Esophagus squamous epithelium (tissue), 4 donors: ENCODE results near the gene KLHL21.

Experiments used
- POLR2A ChIP-seq, 4 donors: fragments of 450-650 bp; IDR thresholded peaks; one replicate each; pipeline ENCODE4 v1.6.1; 2017; ENCODE audit warnings: antibody characterized with exemption in 4 of 4, mild to moderate bottlenecking in 4 of 4, moderate library complexity in 3 of 4
- TF ChIP-seq, protein P1 (sequence below), 6 experiments: fragments of 450-650 bp in 4 of 6; fragments of 200-600 bp in 2 of 6; sonication (generic) in 2 of 6; IDR thresholded peaks; one replicate each; pipeline ENCODE4 v1.5.1; 2016 to 2019; ENCODE audit warnings: antibody characterized with exemption in 6 of 6, mild to moderate bottlenecking in 4 of 6, moderate library complexity in 4 of 6

DNA sequence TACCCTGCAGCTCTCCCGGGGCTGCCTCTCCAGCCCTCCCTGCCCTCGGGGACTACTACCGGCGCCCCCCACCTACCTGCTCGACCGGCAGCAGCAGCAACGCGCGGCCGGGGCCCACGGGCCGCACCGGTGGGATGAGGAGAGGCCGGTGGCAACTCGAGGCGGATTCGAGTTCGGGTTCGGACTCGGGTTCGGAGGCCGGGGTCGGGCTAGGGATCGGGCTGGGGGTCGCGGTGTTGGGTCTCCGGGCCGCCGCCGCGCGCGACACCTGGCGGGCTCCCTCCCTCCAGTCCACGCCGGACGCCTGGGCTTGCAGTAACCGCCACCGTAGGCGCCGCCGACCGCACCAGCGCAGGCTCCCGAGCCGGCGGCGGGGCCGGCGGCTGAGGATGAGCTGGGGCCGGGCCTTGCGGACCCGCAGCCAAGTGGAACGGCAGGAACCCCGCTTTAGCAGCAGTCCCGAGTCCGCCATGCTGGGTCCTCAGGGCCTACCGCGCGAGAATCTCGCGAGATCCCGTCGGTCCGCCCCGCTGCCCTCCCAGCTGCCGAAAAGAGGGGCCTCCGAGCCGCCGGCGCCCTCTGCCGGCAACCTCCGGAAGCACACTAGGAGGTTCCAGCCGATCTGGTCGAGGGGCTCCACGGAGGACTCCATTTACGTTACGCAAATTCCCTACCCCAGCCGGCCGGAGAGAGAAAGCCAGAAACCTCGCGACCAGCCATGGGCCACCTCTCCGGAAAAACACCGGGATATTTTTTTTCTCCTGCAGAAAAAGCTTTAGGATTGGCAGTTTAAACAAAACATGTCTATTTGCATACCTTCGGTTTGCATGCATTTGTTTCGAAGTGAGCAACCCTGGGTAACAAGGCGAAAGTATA lies 48.4 kb downstream of the KLHL21 start, which contains the start of gene NOL9:
- peak in 2 of 4 donors; percentile 26 to 34 for TF ChIP-seq POLR2A (IDR thresholded peaks at IDR 0.05)
- TF ChIP-seq, protein P1, sequence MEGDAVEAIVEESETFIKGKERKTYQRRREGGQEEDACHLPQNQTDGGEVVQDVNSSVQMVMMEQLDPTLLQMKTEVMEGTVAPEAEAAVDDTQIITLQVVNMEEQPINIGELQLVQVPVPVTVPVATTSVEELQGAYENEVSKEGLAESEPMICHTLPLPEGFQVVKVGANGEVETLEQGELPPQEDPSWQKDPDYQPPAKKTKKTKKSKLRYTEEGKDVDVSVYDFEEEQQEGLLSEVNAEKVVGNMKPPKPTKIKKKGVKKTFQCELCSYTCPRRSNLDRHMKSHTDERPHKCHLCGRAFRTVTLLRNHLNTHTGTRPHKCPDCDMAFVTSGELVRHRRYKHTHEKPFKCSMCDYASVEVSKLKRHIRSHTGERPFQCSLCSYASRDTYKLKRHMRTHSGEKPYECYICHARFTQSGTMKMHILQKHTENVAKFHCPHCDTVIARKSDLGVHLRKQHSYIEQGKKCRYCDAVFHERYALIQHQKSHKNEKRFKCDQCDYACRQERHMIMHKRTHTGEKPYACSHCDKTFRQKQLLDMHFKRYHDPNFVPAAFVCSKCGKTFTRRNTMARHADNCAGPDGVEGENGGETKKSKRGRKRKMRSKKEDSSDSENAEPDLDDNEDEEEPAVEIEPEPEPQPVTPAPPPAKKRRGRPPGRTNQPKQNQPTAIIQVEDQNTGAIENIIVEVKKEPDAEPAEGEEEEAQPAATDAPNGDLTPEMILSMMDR (IDR thresholded peaks at IDR 0.05): peak; percentile 95 to 98 (median 97)
